Liver (tissue), 9 donors: Measurements from ENCODE around the gene KATNB1. TPM values are rescaled to one million over a fixed set of nuclear protein-coding genes. Genes with fewer than 3 reads are reported as not detected.

Source experiments
- DNase-seq: peaks from one replicate; pipeline ENCODE4 v3.0.0-alpha.2; 2017; ENCODE audit warnings: low spot score
- H3K27ac ChIP-seq, 2 donors: one replicate each; pipeline ENCODE4 v1.7.0; 2013; ENCODE audit warnings: inconsistent platforms in 2 of 2, low read length in 2 of 2, control low read depth in 1 of 2, low read depth in 1 of 2, mild to moderate bottlenecking in 1 of 2
- H3K27me3 ChIP-seq, 4 donors: one replicate each; pipeline versions ENCODE4 v1.6.1 to v1.7.0; 2013; ENCODE audit warnings: low read length in 3 of 4, inconsistent platforms in 1 of 4, mild to moderate bottlenecking in 1 of 4, moderate library complexity in 1 of 4; ENCODE audit not compliant: control insufficient read depth in 4 of 4, insufficient read depth in 4 of 4
- H3K36me3 ChIP-seq, 4 donors: one replicate each; pipeline versions ENCODE4 v1.6.1 to v1.7.0; 2013; ENCODE audit warnings: low read length in 3 of 4, mild to moderate bottlenecking in 3 of 4, low read depth in 1 of 4, moderate library complexity in 1 of 4; ENCODE audit not compliant: control insufficient read depth in 4 of 4, insufficient read depth in 3 of 4
- H3K4me1 ChIP-seq, 4 donors: one replicate each; pipeline versions ENCODE4 v1.6.1 to v1.7.0; 2013; ENCODE audit warnings: low read length in 3 of 4, mild to moderate bottlenecking in 3 of 4, moderate library complexity in 1 of 4; ENCODE audit not compliant: control insufficient read depth in 4 of 4, insufficient read depth in 4 of 4
- H3K4me3 ChIP-seq, 3 donors: one replicate each; pipeline versions ENCODE4 v1.6.1 to v1.7.0; 2013; ENCODE audit warnings: low read length in 3 of 3, control low read depth in 1 of 3, low read depth in 1 of 3, mild to moderate bottlenecking in 1 of 3
- H3K9ac ChIP-seq, 2 donors: one replicate each; pipeline ENCODE4 v1.7.0; 2013; ENCODE audit warnings: low read length in 2 of 2, mild to moderate bottlenecking in 2 of 2, moderate library complexity in 2 of 2, control low read depth in 1 of 2, low read depth in 1 of 2
- H3K9me3 ChIP-seq, 4 donors: one replicate each; pipeline versions ENCODE4 v1.6.1 to v1.7.0; 2013; ENCODE audit warnings: low read length in 3 of 4; ENCODE audit not compliant: control insufficient read depth in 4 of 4
- CTCF ChIP-seq: fragments of 150-350 bp; IDR thresholded peaks from 2 replicates; pipeline ENCODE4 v1.5.1; 2017; ENCODE audit warnings: improper control_type of control experiment, low read depth, low read length; ENCODE audit not compliant: missing input control
- EGR1 ChIP-seq, 2 donors: IDR thresholded peaks; 2 replicates each; pipeline ENCODE4 v1.6.1; 2016 to 2018; ENCODE audit warnings: antibody characterized with exemption in 2 of 2, low read depth in 2 of 2
- FOXA1 ChIP-seq: IDR thresholded peaks from 2 replicates; pipeline ENCODE4 v1.6.1; 2016; ENCODE audit warnings: antibody characterized with exemption
- GABPA ChIP-seq, 2 donors: IDR thresholded peaks in 1 of 2; conservative IDR thresholded peaks in 1 of 2; 2 replicates each; pipeline ENCODE4 v1.6.1; 2016; ENCODE audit warnings: antibody characterized with exemption in 2 of 2, mild to moderate bottlenecking in 1 of 2, moderate library complexity in 1 of 2
- HNF4A ChIP-seq, 2 donors: conservative IDR thresholded peaks; 2 replicates each; pipeline ENCODE4 v1.6.1; 2016; ENCODE audit warnings: antibody characterized with exemption in 2 of 2, mild to moderate bottlenecking in 2 of 2
- HNF4G ChIP-seq: IDR thresholded peaks from 2 replicates; pipeline ENCODE4 v1.6.1; 2016; ENCODE audit warnings: antibody characterized with exemption
- JUND ChIP-seq, 2 donors: IDR thresholded peaks; 2 replicates each; pipeline ENCODE4 v1.6.1; 2016; ENCODE audit warnings: antibody characterized with exemption in 2 of 2
- MAX ChIP-seq: IDR thresholded peaks from 2 replicates; pipeline ENCODE4 v1.6.1; 2016; ENCODE audit warnings: antibody characterized with exemption
- RAD21 ChIP-seq, 2 donors: IDR thresholded peaks; 2 replicates each; pipeline ENCODE4 v1.6.1; 2016; ENCODE audit warnings: antibody characterized with exemption in 2 of 2, mild to moderate bottlenecking in 2 of 2
- REST ChIP-seq: IDR thresholded peaks from 2 replicates; pipeline ENCODE4 v1.6.1; 2016; ENCODE audit warnings: antibody characterized with exemption, mild to moderate bottlenecking
- RXRA ChIP-seq, 2 donors: IDR thresholded peaks; 2 replicates each; pipeline ENCODE4 v1.6.1; 2017 to 2018; ENCODE audit warnings: antibody characterized with exemption in 2 of 2, mild to moderate bottlenecking in 1 of 2
- TAF1 ChIP-seq: conservative IDR thresholded peaks from 2 replicates; pipeline ENCODE4 v1.6.1; 2016; ENCODE audit warnings: antibody characterized with exemption, mild to moderate bottlenecking
- YY1 ChIP-seq: IDR thresholded peaks from 2 replicates; pipeline ENCODE4 v1.6.1; 2016; ENCODE audit warnings: antibody characterized with exemption, mild to moderate bottlenecking
- whole genome bisulfite sequencing: extraction: QIAGEN DNeasy Blood & Tissue Kit; methylation state at CpG from one replicate; pipeline ENCODE4 v1.1.7; 2013; 5-methylcytosine and 5-hydroxymethylcytosine counted together
- polyA plus RNA-seq, 2 donors: library from polyadenylated mRNA; stranded (reverse) in 1 of 2; unstranded in 1 of 2; fragments of 200-250 nt in 1 of 2; fragments of >200 nt in 1 of 2; fragmentation: Nextera tagmentation in 1 of 2; extraction: Ambion mirVana in 1 of 2; gene quantifications; one replicate each; pipeline versions ENCODE4 v1.2.1 to v1.2.3, GENCODE V29; 2013 to 2015
- total RNA-seq, 2 donors: library from RNA; depleted of rRNA; stranded (reverse); fragments of >200 nt; gene quantifications; one replicate each; pipeline ENCODE4 v1.2.3, GENCODE V29; 2014
- TF ChIP-seq, protein P1 (sequence below): IDR thresholded peaks from 2 replicates; pipeline ENCODE4 v1.6.1; 2016; ENCODE audit warnings: antibody characterized with exemption
- donor health status: healthy.
- donor health status: healthy.
- donor health status: healthy.
- donor health status: healthy.
- donor health status: healthy.

The KATNB1 gene
- total and polyA plus RNA-seq, 4 donors = 4.5 to 16.4 (median 7.5) TPM

DNA sequence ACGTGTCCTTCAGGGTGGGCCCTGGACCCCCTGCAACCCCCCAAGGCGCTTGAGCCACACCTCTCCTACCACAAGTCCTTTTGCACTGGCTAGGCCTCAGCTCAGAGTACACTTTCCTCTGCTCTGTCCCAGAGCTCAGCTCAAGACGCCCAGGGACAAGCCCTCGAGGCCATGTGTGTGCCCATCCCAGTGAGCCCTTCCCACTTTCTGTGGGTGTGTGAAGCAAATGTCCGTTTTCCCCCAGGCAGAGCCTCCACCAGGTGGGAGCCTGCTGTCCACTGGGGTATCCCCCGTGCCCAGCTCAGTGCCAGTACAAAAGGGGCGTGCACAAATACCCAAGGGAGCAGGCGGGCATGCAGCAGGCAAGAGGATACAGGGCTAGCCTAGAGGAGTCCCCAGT lies 48.3 kb downstream of the KATNB1 start:
- Histone ChIP-seq H3K9ac (no peak overlapping the region), H3K4me3 (no peak overlapping the region), H3K27me3 (no peaks in the 10 kb centered on the region), H3K4me1 (peaks cover 6 to 28% (median 23%) of the 10 kb centered on the region in 4 donors), H3K36me3 (peaks cover 3 to 31% (median 11%) of the 10 kb centered on the region in 4 donors), H3K27ac (no peak overlapping the region), H3K9me3 (no peaks in the 10 kb centered on the region)
- TF ChIP-seq EGR1 (IDR thresholded peaks at IDR 0.05; ENCODE audit: low read depth in 2 of 2) = no peak
- no peak for TF ChIP-seq MAX
- TF ChIP-seq TAF1 = no peak
- no peak for TF ChIP-seq HNF4A (conservative IDR thresholded peaks at IDR 0.05)
- no peak for TF ChIP-seq FOXA1
- TF ChIP-seq JUND (IDR thresholded peaks at IDR 0.05) = no peak
- TF ChIP-seq RAD21 (IDR thresholded peaks at IDR 0.05) = no peak
- TF ChIP-seq, protein P1, sequence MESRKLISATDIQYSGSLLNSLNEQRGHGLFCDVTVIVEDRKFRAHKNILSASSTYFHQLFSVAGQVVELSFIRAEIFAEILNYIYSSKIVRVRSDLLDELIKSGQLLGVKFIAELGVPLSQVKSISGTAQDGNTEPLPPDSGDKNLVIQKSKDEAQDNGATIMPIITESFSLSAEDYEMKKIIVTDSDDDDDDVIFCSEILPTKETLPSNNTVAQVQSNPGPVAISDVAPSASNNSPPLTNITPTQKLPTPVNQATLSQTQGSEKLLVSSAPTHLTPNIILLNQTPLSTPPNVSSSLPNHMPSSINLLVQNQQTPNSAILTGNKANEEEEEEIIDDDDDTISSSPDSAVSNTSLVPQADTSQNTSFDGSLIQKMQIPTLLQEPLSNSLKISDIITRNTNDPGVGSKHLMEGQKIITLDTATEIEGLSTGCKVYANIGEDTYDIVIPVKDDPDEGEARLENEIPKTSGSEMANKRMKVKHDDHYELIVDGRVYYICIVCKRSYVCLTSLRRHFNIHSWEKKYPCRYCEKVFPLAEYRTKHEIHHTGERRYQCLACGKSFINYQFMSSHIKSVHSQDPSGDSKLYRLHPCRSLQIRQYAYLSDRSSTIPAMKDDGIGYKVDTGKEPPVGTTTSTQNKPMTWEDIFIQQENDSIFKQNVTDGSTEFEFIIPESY = no peak
- WGBS = 89% methylated on average over 8 of the region's 8 CpGs
- no peak for DNase-seq

DNA sequence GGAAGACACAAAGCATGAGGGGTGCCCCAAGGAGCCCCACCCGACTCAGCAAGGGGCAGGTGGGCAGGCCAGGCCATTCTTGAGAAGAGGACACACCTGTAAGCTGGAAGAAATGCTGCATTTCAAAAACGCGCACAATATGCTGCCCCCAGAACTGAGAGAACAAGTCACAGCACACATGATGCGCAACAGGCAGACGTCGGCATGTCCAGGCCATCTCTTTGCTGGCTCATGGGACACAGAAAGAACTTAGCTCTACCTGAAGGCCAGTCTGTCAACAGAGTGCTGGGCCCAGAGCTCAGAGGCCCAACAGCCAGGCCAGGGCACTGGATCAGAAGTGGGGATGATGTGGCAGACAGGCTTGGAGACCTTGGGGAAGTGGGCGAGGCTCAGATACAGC lies 48.8 kb downstream of the KATNB1 start:
- Histone ChIP-seq H3K9ac (no peak overlapping the region), H3K27me3 (no peaks in the 10 kb centered on the region), H3K9me3 (no peaks in the 10 kb centered on the region), H3K4me1 (peaks cover 6 to 28% (median 23%) of the 10 kb centered on the region in 4 donors), H3K27ac (no peak overlapping the region), H3K36me3 (peaks cover 3 to 35% (median 11%) of the 10 kb centered on the region in 4 donors), H3K4me3 (no peak overlapping the region)
- TF ChIP-seq CTCF (no peak), MAX (no peak), YY1 (no peak)
- DNase-seq = no peak
- 95% methylated on average over 7 of the region's 7 CpGs for WGBS

GRCh38 chr16:57785385-57785784 lies 49.8 kb downstream of the KATNB1 start:
- no peak overlapping the region for H3K27ac ChIP-seq
- no peak overlapping the region for H3K4me3 ChIP-seq
- no peak for DNase-seq
- WGBS = 95% methylated on average over 10 of the region's 10 CpGs
- no peaks in the 10 kb centered on the region for H3K9me3 ChIP-seq
- no peak overlapping the region for H3K9ac ChIP-seq
- no peaks in the 10 kb centered on the region for H3K27me3 ChIP-seq
- H3K4me1 ChIP-seq = peaks cover 6 to 28% (median 23%) of the 10 kb centered on the region in 4 donors
- peaks cover 3 to 38% (median 12%) of the 10 kb centered on the region in 4 donors for H3K36me3 ChIP-seq
- TF ChIP-seq YY1 = no peak
- TF ChIP-seq REST = no peak
- no peak for TF ChIP-seq FOXA1
- no peak for TF ChIP-seq HNF4G
- no peak for TF ChIP-seq RAD21 (IDR thresholded peaks at IDR 0.05)
- TF ChIP-seq, protein P1 = no peak
- TF ChIP-seq GABPA (IDR thresholded peaks at IDR 0.05 in 1 of 2, conservative IDR thresholded peaks at IDR 0.05 in 1 of 2) = no peak
- no peak for TF ChIP-seq CTCF
- no peak for TF ChIP-seq HNF4A (conservative IDR thresholded peaks at IDR 0.05)
- TF ChIP-seq RXRA (IDR thresholded peaks at IDR 0.05) = no peak
